GM23338 (cell line): ENCODE results near the gene USPL1. TPM values are rescaled to one million over a fixed set of nuclear protein-coding genes. Genes with fewer than 3 reads are reported as not detected.
A peak's percentile ranks its signal among the peaks of the same experiment; 100 is the strongest.

ENCODE experiments used
- ATAC-seq: fragments of 200-7000 bp; cut with Tn5 transposase; 3 replicates; pipeline ENCODE4 v1.9.1; 2020
- DNase-seq: peaks from one replicate; pipeline ENCODE4 v3.0.0-alpha.2; 2015; ENCODE audit warnings: low spot score
- H2AFZ ChIP-seq: fragments of 200-600 bp; sonication (generic); 2 replicates; pipeline ENCODE4 v1.8.0; 2016; ENCODE audit warnings: antibody characterized with exemption, mild to moderate bottlenecking, moderate library complexity
- H3F3A ChIP-seq: fragments of 200-600 bp; sonication (generic); replicated peaks from 2 replicates; pipeline ENCODE4 v1.8.0; 2017; ENCODE audit warnings: antibody characterized with exemption, mixed run types, low read depth
- H3K27ac ChIP-seq: fragments of 200-600 bp; sonication (generic); 2 replicates; pipeline ENCODE4 v1.6.1; 2016; ENCODE audit warnings: low read depth
- H3K27me3 ChIP-seq: fragments of 200-600 bp; sonication (generic); 2 replicates; pipeline ENCODE4 v1.8.0; 2016; ENCODE audit warnings: mild to moderate bottlenecking, mixed run types, moderate library complexity; ENCODE audit not compliant: insufficient read depth
- H3K36me3 ChIP-seq: fragments of 200-600 bp; sonication (generic); 2 replicates; pipeline ENCODE4 v1.8.0; 2016; ENCODE audit warnings: mild to moderate bottlenecking; ENCODE audit not compliant: insufficient read depth
- H3K4me1 ChIP-seq: fragments of 200-600 bp; sonication (generic); 2 replicates; pipeline ENCODE4 v1.8.0; 2016; ENCODE audit warnings: mild to moderate bottlenecking, moderate library complexity; ENCODE audit not compliant: insufficient read depth
- H3K4me2 ChIP-seq: fragments of 200-600 bp; sonication (generic); 2 replicates; pipeline ENCODE4 v1.7.1; 2017; ENCODE audit warnings: mixed run types
- H3K4me3 ChIP-seq: fragments of 200-600 bp; sonication (generic); 2 replicates; pipeline ENCODE4 v1.6.1; 2016; ENCODE audit warnings: mixed run types
- H3K79me2 ChIP-seq: fragments of 200-600 bp; sonication (generic); replicated peaks from 2 replicates; pipeline ENCODE4 v1.8.0; 2017; ENCODE audit warnings: mild to moderate bottlenecking; ENCODE audit not compliant: insufficient read depth
- H3K9me2 ChIP-seq: fragments of 200-600 bp; sonication (generic); 2 replicates; pipeline ENCODE4 v1.8.0; 2017; ENCODE audit not compliant: insufficient read depth
- H4K20me1 ChIP-seq: fragments of 200-600 bp; sonication (generic); replicated peaks from 2 replicates; pipeline ENCODE4 v1.8.0; 2017; ENCODE audit warnings: mild to moderate bottlenecking; ENCODE audit not compliant: insufficient read depth
- H3K27ac Mint-ChIP-seq: 2 replicates; pipeline ENCODE4 v1.8.0; 2020; ENCODE audit warnings: inconsistent platforms, mild to moderate bottlenecking, moderate library complexity, mixed read lengths
- H3K27me3 Mint-ChIP-seq: 3 replicates; pipeline ENCODE4 v1.8.0; 2022; ENCODE audit warnings: low read depth, mild to moderate bottlenecking, moderate library complexity, mixed read lengths, inconsistent platforms; ENCODE audit not compliant: insufficient read depth, poor library complexity
- H3K36me3 Mint-ChIP-seq: 3 replicates; pipeline ENCODE4 v1.8.0; 2021; ENCODE audit warnings: low read depth, mild to moderate bottlenecking, inconsistent platforms, moderate library complexity, mixed read lengths
- H3K4me1 Mint-ChIP-seq: 3 replicates; pipeline ENCODE4 v1.8.0; 2020; ENCODE audit warnings: mild to moderate bottlenecking, inconsistent platforms, mixed read lengths
- H3K4me3 Mint-ChIP-seq: 3 replicates; pipeline ENCODE4 v1.8.0; 2021; ENCODE audit warnings: moderate library complexity, mild to moderate bottlenecking, inconsistent platforms, mixed read lengths
- H3K9me3 Mint-ChIP-seq: 3 replicates; pipeline ENCODE4 v1.8.0; 2020; ENCODE audit warnings: moderate library complexity, mild to moderate bottlenecking, inconsistent platforms, mixed read lengths
- CREB1 ChIP-seq: fragments of 250-450 bp; sonication (Bioruptor Pico); IDR thresholded peaks from 2 replicates; pipeline ENCODE4 v1.5.0; 2020; ENCODE audit warnings: low read depth, mild to moderate bottlenecking, moderate library complexity
- EZH2 ChIP-seq: fragments of 200-600 bp; sonication (generic); IDR thresholded peaks from one replicate; pipeline ENCODE4 v1.8.0; 2017; ENCODE audit warnings: antibody characterized with exemption, mild to moderate bottlenecking, low read depth; ENCODE audit not compliant: unreplicated experiment
- EZH2phosphoT487 ChIP-seq: fragments of 200-600 bp; sonication (generic); IDR thresholded peaks from one replicate; pipeline ENCODE4 v1.8.1; 2018; ENCODE audit warnings: antibody characterized with exemption; ENCODE audit not compliant: unreplicated experiment
- JUNB ChIP-seq: IDR thresholded peaks from one replicate; pipeline ENCODE4 v1.6.1; 2016; ENCODE audit warnings: antibody characterized with exemption; ENCODE audit not compliant: unreplicated experiment
- NANOG ChIP-seq: IDR thresholded peaks from 2 replicates; pipeline ENCODE4 v1.6.1; 2016; ENCODE audit warnings: antibody characterized with exemption, borderline replicate concordance
- POLR2AphosphoS5 ChIP-seq: IDR thresholded peaks from 2 replicates; pipeline ENCODE4 v1.6.1; 2016; ENCODE audit warnings: antibody characterized with exemption, low read depth
- REST ChIP-seq: IDR thresholded peaks from one replicate; pipeline ENCODE4 v1.6.1; 2018; ENCODE audit warnings: antibody characterized with exemption; ENCODE audit not compliant: unreplicated experiment
- ZNF114 ChIP-seq: fragments of 250-450 bp; sonication (Bioruptor Pico); IDR thresholded peaks from 2 replicates; pipeline ENCODE4 v1.5.0; 2020; ENCODE audit warnings: mild to moderate bottlenecking, moderate library complexity
- polyA plus RNA-seq: library from polyadenylated mRNA; unstranded; fragments of >200 nt; fragmentation: Nextera tagmentation; extraction: Ambion mirVana; gene quantifications from 2 replicates; pipeline ENCODE4 v1.2.1, GENCODE V29; 2016
- total RNA-seq: library from RNA; depleted of rRNA; stranded (reverse); fragments of >200 nt; shearing (Covaris generic); gene quantifications from 2 replicates; pipeline ENCODE4 v1.2.3, GENCODE V29; 2014
- TF ChIP-seq, protein P1 (sequence below), 2 experiments: fragments of 200-600 bp in 1 of 2; sonication (generic) in 1 of 2; conservative IDR thresholded peaks; 2 replicates each; pipeline versions ENCODE4 v1.5.1 to v1.6.1; 2016 to 2017; ENCODE audit warnings: antibody characterized with exemption in 2 of 2, low read depth in 2 of 2, mild to moderate bottlenecking in 2 of 2, moderate library complexity in 1 of 2

USPL1 gene
- total and polyA plus RNA-seq, 2 experiments from 2014 or later: 12.4 to 24.1 TPM

DNA sequence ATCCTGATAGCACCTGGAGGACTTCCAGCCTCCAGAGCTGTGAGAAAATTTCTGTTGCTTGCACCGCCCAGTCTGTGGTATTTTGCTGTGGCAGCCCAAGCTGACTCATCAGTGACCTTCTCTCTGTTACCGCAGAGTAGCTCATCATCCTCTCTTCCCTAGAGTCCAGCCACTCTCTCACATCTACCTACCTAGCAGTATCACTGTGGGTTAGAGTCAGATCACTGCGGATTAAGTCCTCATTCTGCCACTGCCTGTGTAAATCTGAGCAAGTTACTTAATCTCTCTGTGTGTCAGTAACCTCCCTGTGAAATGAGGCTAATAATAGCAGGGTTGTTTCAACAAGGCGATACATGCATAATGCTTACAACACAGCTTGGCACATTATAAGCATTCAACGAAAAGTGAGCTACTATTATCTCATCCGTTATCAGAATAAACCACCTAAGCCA is 40.3 kb upstream of the USPL1 start:
- ATAC-seq: no peak
- no peak overlapping the region for H2AFZ ChIP-seq
- no peak overlapping the region for H3K4me3 ChIP-seq
- H3K4me1 ChIP-seq: no peaks in the 10 kb centered on the region
- Mint-ChIP-seq H3K9me3 (no peaks in the 10 kb centered on the region), H3K27me3 (no peaks in the 10 kb centered on the region), H3K27ac (no peak overlapping the region), H3K36me3 (no peaks in the 10 kb centered on the region), H3K4me1 (peaks cover 9% of the 10 kb centered on the region), H3K4me3 (no peak overlapping the region)
- no peak overlapping the region for H3K4me2 ChIP-seq
- H3K79me2 ChIP-seq: no peaks in the 10 kb centered on the region
- DNase-seq: no peak
- H3K36me3 ChIP-seq: no peaks in the 10 kb centered on the region
- TF ChIP-seq ZNF114 (CRISPR knock-in tag) (no peak), CREB1 (CRISPR knock-in tag) (no peak), NANOG (no peak), REST (no peak), POLR2AphosphoS5 (no peak), JUNB (no peak), EZH2 (no peak), EZH2phosphoT487 (no peak)
- TF ChIP-seq, protein P1, sequence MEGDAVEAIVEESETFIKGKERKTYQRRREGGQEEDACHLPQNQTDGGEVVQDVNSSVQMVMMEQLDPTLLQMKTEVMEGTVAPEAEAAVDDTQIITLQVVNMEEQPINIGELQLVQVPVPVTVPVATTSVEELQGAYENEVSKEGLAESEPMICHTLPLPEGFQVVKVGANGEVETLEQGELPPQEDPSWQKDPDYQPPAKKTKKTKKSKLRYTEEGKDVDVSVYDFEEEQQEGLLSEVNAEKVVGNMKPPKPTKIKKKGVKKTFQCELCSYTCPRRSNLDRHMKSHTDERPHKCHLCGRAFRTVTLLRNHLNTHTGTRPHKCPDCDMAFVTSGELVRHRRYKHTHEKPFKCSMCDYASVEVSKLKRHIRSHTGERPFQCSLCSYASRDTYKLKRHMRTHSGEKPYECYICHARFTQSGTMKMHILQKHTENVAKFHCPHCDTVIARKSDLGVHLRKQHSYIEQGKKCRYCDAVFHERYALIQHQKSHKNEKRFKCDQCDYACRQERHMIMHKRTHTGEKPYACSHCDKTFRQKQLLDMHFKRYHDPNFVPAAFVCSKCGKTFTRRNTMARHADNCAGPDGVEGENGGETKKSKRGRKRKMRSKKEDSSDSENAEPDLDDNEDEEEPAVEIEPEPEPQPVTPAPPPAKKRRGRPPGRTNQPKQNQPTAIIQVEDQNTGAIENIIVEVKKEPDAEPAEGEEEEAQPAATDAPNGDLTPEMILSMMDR (conservative IDR thresholded peaks at IDR 0.05; ENCODE audit: low read depth in 2 of 2): no peak
- H3F3A ChIP-seq: no peaks in the 10 kb centered on the region
- no peaks in the 10 kb centered on the region for H3K9me2 ChIP-seq
- no peaks in the 10 kb centered on the region for H3K27me3 ChIP-seq
- H4K20me1 ChIP-seq: no peaks in the 10 kb centered on the region
- H3K27ac ChIP-seq: no peak overlapping the region

GRCh38 chr13:30580852-30581502 is 36.7 kb upstream of the USPL1 start:
- Mint-ChIP-seq H3K9me3 (no peaks in the 10 kb centered on the region), H3K27ac (no peak overlapping the region), H3K4me1 (peaks cover 3% of the 10 kb centered on the region; the same call in 1 of the 3 replicates), H3K36me3 (no peaks in the 10 kb centered on the region), H3K27me3 (no peaks in the 10 kb centered on the region), H3K4me3 (no peak overlapping the region)
- TF ChIP-seq POLR2AphosphoS5: no peak
- TF ChIP-seq, protein P1 (conservative IDR thresholded peaks at IDR 0.05; ENCODE audit: low read depth in 2 of 2): no peak
- no peak overlapping the region for H3K4me3 ChIP-seq
- no peaks in the 10 kb centered on the region for H3K9me2 ChIP-seq
- no peaks in the 10 kb centered on the region for H4K20me1 ChIP-seq
- H3K4me2 ChIP-seq: no peak overlapping the region
- H3K4me1 ChIP-seq: no peaks in the 10 kb centered on the region
- H3K27ac ChIP-seq: no peak overlapping the region
- DNase-seq (no peak), ATAC-seq (peak; percentile 31; the same call in 2 of the 3 replicates)
- no peaks in the 10 kb centered on the region for H3F3A ChIP-seq
- no peaks in the 10 kb centered on the region for H3K79me2 ChIP-seq
- H3K27me3 ChIP-seq: no peaks in the 10 kb centered on the region
- H2AFZ ChIP-seq: no peak overlapping the region
- H3K36me3 ChIP-seq: no peaks in the 10 kb centered on the region
